OCI-LY1 (cell line): Measurements from ENCODE around the gene SLC46A1.
A peak's percentile ranks its signal among the peaks of the same experiment; 100 is the strongest.

Experiments used
- H2AFZ ChIP-seq: fragments of 200-600 bp; sonication (generic), shearing (Covaris generic); 2 replicates; pipeline ENCODE4 v1.6.0; 2014; ENCODE audit warnings: antibody characterized with exemption, mild to moderate bottlenecking, low read length
- H3F3A ChIP-seq: fragments of 200-600 bp; sonication (generic), shearing (Covaris generic); 2 replicates; pipeline ENCODE4 v1.6.0; 2014; ENCODE audit warnings: mild to moderate bottlenecking, antibody characterized with exemption, low read length, moderate library complexity; ENCODE audit not compliant: insufficient read depth
- H3K27ac ChIP-seq: fragments of 200-600 bp; sonication (generic); 2 replicates; pipeline ENCODE4 v1.5.1; 2014; ENCODE audit warnings: low read length, mixed run types, mild to moderate bottlenecking, low read depth; ENCODE audit not compliant: poor library complexity, severe bottlenecking
- H3K27me3 ChIP-seq: fragments of 200-600 bp; sonication (generic); 2 replicates; pipeline ENCODE4 v1.6.0; 2014; ENCODE audit warnings: antibody characterized with exemption, mild to moderate bottlenecking, low read length, moderate library complexity; ENCODE audit not compliant: insufficient read depth
- H3K36me3 ChIP-seq: fragments of 200-600 bp; sonication (generic); 2 replicates; pipeline ENCODE4 v1.6.1; 2014; ENCODE audit warnings: mild to moderate bottlenecking, antibody characterized with exemption, low read length, moderate library complexity, mixed read lengths; ENCODE audit not compliant: insufficient read depth
- H3K4me1 ChIP-seq: fragments of 200-600 bp; sonication (generic); 2 replicates; pipeline ENCODE4 v1.5.1; 2014; ENCODE audit warnings: mild to moderate bottlenecking, low read length, moderate library complexity; ENCODE audit not compliant: insufficient read depth, severe bottlenecking
- H3K4me2 ChIP-seq: fragments of 200-600 bp; sonication (generic), shearing (Covaris generic); 2 replicates; pipeline ENCODE4 v1.6.1; 2014; ENCODE audit warnings: low read length
- H3K4me3 ChIP-seq: fragments of 200-600 bp; sonication (generic); 2 replicates; pipeline ENCODE4 v1.5.1; 2014; ENCODE audit warnings: low read length, low read depth, mild to moderate bottlenecking, mixed read lengths; ENCODE audit not compliant: poor library complexity, severe bottlenecking
- H3K79me2 ChIP-seq: fragments of 200-600 bp; shearing (Covaris generic); 2 replicates; pipeline ENCODE4 v1.6.1; 2016; ENCODE audit warnings: mixed run types, low read length, mixed read lengths; ENCODE audit not compliant: insufficient read depth
- H3K9ac ChIP-seq: fragments of 200-600 bp; sonication (generic), shearing (Covaris generic); 2 replicates; pipeline ENCODE4 v1.6.1; 2014; ENCODE audit warnings: mild to moderate bottlenecking, low read length, mixed read lengths
- H3K9me2 ChIP-seq: fragments of 200-600 bp; sonication (generic), shearing (Covaris generic); 2 replicates; pipeline ENCODE4 v1.6.1; 2014; ENCODE audit warnings: low read depth, mild to moderate bottlenecking, low read length, mixed read lengths
- H3K9me3 ChIP-seq: fragments of 200-600 bp; shearing (Covaris generic); 2 replicates; pipeline ENCODE4 v1.6.1; 2014; ENCODE audit warnings: low read length, mixed read lengths
- H4K20me1 ChIP-seq: fragments of 200-600 bp; sonication (generic), shearing (Covaris generic); 2 replicates; pipeline ENCODE4 v1.6.0; 2016; ENCODE audit warnings: mild to moderate bottlenecking, low read length; ENCODE audit not compliant: insufficient read depth
- EZH2 ChIP-seq: fragments of 200-600 bp; sonication (generic), shearing (Covaris generic); IDR thresholded peaks from 2 replicates; pipeline ENCODE4 v1.8.0; 2017; ENCODE audit warnings: borderline replicate concordance, mixed run types, mild to moderate bottlenecking, antibody characterized with exemption, low read length, moderate library complexity, mixed read lengths
- TF ChIP-seq, protein P1 (sequence below): fragments of 200-600 bp; sonication (generic), shearing (Covaris generic); IDR thresholded peaks from 2 replicates; pipeline ENCODE4 v1.5.1; 2017; ENCODE audit warnings: mild to moderate bottlenecking, antibody characterized with exemption, low read length, moderate library complexity, mixed read lengths

SLC46A1 gene

DNA sequence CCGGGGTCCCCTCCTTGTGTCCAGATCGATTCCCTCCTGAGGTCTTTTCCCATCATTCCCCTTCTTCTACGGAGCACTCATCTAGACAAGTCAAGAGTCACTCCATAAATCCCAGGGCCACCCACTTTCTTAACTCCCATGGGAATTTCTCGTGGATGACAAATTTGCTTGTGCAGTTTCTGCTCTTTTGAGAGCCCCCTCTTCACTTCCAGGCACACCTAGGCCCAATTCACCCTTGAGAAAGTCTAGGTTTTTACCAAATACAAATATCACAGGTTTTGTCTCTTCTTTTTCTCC, 48.2 kb downstream of the SLC46A1 start:
- Histone ChIP-seq H3K79me2 (peaks cover 20% of the 10 kb centered on the region), H3K27me3 (no peaks in the 10 kb centered on the region), H3K4me2 (peak overlapping the region; percentile 94), H2AFZ (no peak overlapping the region), H3K9me2 (no peaks in the 10 kb centered on the region), H4K20me1 (no peaks in the 10 kb centered on the region), H3K9me3 (no peaks in the 10 kb centered on the region), H3K9ac (peak overlapping the region; percentile 99), H3K4me1 (peaks cover 25% of the 10 kb centered on the region), H3K4me3 (peak overlapping the region; percentile 99), H3K27ac (no peak overlapping the region), H3F3A (no peaks in the 10 kb centered on the region), H3K36me3 (peaks cover 57% of the 10 kb centered on the region)
- no peak for TF ChIP-seq EZH2
- TF ChIP-seq, protein P1, sequence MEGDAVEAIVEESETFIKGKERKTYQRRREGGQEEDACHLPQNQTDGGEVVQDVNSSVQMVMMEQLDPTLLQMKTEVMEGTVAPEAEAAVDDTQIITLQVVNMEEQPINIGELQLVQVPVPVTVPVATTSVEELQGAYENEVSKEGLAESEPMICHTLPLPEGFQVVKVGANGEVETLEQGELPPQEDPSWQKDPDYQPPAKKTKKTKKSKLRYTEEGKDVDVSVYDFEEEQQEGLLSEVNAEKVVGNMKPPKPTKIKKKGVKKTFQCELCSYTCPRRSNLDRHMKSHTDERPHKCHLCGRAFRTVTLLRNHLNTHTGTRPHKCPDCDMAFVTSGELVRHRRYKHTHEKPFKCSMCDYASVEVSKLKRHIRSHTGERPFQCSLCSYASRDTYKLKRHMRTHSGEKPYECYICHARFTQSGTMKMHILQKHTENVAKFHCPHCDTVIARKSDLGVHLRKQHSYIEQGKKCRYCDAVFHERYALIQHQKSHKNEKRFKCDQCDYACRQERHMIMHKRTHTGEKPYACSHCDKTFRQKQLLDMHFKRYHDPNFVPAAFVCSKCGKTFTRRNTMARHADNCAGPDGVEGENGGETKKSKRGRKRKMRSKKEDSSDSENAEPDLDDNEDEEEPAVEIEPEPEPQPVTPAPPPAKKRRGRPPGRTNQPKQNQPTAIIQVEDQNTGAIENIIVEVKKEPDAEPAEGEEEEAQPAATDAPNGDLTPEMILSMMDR, result no peak

DNA sequence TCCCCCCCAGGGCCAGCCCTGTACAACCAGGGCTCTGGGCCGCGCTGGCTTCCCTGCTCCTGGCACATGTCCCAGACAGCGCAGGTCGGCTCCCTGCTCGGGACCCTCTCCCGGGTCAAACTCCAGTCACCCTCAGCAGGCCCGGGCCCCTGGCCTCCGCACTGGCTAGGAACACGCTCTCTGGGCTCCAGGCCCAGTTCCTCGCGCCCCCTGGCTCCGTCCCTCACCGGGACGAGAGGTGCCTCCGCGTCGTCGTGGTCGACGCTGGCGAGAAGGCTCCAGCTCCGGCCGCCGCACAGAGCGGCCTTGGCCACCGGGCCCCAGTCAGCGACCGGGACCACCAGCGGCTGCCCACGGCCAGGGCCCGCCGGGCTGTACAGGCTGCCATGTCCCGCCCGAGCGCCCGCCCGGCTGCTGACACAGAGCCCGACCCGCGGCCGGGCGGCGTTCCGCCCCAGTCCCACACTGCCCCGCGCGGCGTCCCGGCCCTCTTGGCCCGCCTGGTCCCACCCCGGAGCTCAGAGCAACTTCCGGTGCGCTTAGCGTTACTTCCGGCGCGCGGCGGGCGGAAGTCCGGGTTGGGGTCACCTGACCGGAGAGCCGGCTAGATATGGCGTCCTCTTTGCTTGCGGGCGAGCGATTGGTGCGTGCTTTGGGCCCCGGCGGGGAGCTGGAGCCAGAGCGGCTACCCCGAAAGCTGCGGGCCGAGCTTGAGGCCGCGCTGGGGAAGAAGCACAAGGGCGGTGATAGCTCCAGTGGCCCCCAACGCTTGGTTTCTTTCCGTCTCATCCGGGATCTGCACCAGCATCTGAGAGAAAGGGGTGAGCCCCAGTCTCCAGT, 48.7 kb downstream of the SLC46A1 start, which contains the start of gene POLDIP2:
Gene POLDIP2, minus strand, starts transcription at position 467 of the 840 bp plus-strand sequence. Its CDS starts 79 bp downstream, at position 388.
- peak within 1 kb of the TSS; percentile 99 for H3K9ac ChIP-seq
- no peak within 1 kb of the TSS for H2AFZ ChIP-seq
- no peaks in the 10 kb centered on the region for H3K9me3 ChIP-seq
- H3K79me2 ChIP-seq, result peaks cover 20% of the 10 kb centered on the region
- H3K4me1 ChIP-seq, result peaks cover 25% of the 10 kb centered on the region
- H3F3A ChIP-seq, result no peaks in the 10 kb centered on the region
- peak within 1 kb of the TSS; percentile 94 for H3K4me2 ChIP-seq
- no peak for TF ChIP-seq EZH2
- TF ChIP-seq, protein P1, result no peak
- H3K27ac ChIP-seq, result no peak within 1 kb of the TSS
- H3K4me3 ChIP-seq, result peak within 1 kb of the TSS; percentile 99
- no peaks in the 10 kb centered on the region for H4K20me1 ChIP-seq
- no peaks in the 10 kb centered on the region for H3K27me3 ChIP-seq
- H3K36me3 ChIP-seq, result peaks cover 58% of the 10 kb centered on the region
- H3K9me2 ChIP-seq, result no peaks in the 10 kb centered on the region

DNA sequence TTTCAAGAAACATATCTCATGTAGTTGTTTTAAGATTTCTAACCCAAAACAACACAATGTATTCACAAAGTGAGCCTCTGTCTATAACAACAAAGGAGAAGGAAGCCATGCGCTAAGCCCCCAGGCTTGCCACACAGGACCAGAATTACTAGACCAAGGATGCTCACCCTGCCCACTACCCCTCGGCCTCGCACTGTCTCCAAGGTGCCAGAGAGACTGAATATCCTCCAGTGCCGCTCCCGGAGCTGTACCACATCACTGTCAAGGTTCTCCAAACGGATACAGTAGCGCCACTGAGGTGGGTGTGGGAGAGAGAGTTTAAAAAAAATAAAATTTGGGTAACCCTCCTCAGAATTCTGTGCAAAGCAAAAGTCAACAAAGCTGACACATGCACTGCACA, 55.7 kb downstream of the SLC46A1 start:
- TF ChIP-seq EZH2, result no peak
- TF ChIP-seq, protein P1, result no peak
- H3K27me3 ChIP-seq, result no peaks in the 10 kb centered on the region
- H3K79me2 ChIP-seq, result no peaks in the 10 kb centered on the region
- no peak overlapping the region for H3K4me3 ChIP-seq
- no peaks in the 10 kb centered on the region for H3K4me1 ChIP-seq
- no peaks in the 10 kb centered on the region for H3K9me3 ChIP-seq
- peaks cover 98% of the 10 kb centered on the region for H3K36me3 ChIP-seq
- H3F3A ChIP-seq, result no peaks in the 10 kb centered on the region
- H3K4me2 ChIP-seq, result no peak overlapping the region
- no peak overlapping the region for H3K9ac ChIP-seq
- no peaks in the 10 kb centered on the region for H4K20me1 ChIP-seq
- H3K27ac ChIP-seq, result no peak overlapping the region
- H2AFZ ChIP-seq, result no peak overlapping the region
- no peaks in the 10 kb centered on the region for H3K9me2 ChIP-seq
